Panc1 (cell line): ENCODE data around the gene EML6. TPM values are rescaled to one million over a fixed set of nuclear protein-coding genes. Genes with fewer than 3 reads are reported as not detected.
A peak's percentile ranks its signal among the peaks of the same experiment; 100 is the strongest.

Source experiments
- ATAC-seq: fragments of 200-7000 bp; cut with Tn5 transposase; 2 replicates; pipeline ENCODE4 v1.9.1; 2020; ENCODE audit warnings: mild to moderate bottlenecking, moderate library complexity
- BruUV-seq: library from RNA; stranded (reverse); fragments of 400-500 nt; replicated peaks from 2 replicates; lab custom pipeline; 2021; lab: Mats Ljungman, UMichigan
- CTCF ChIA-PET: fragments of 300-600 bp; sonication (Branson Sonifier 250); formaldehyde crosslinking; loops from one replicate; lab custom pipeline; 2022; ENCODE audit warnings: antibody characterized with exemption; lab: Charles Lee
- POLR2A ChIA-PET: fragments of 300-600 bp; sonication (Branson Sonifier 250); formaldehyde crosslinking; loops from one replicate; lab custom pipeline; 2022; ENCODE audit warnings: antibody characterized with exemption; lab: Charles Lee
- DNase-seq: peaks from one replicate; pipeline ENCODE4 v3.0.0-alpha.2; 2010; ENCODE audit warnings: low read depth, low spot score
- H3K27ac ChIP-seq: 2 replicates; pipeline ENCODE4 v1.5.1; 2011; ENCODE audit warnings: mild to moderate bottlenecking, low read length, inconsistent platforms
- H3K27me3 ChIP-seq: fragments of 200-500 bp; sonication (Bioruptor generic); 2 replicates; pipeline ENCODE4 v1.6.0; 2014; ENCODE audit warnings: low read length, inconsistent platforms; ENCODE audit not compliant: control insufficient read depth, insufficient read depth
- H3K36me3 ChIP-seq: fragments of 200-500 bp; sonication (Bioruptor generic); 2 replicates; pipeline ENCODE4 v1.5.1; 2014; ENCODE audit warnings: inconsistent platforms, mild to moderate bottlenecking, low read length, moderate library complexity; ENCODE audit not compliant: control insufficient read depth, insufficient read depth
- H3K4me1 ChIP-seq: 2 replicates; pipeline ENCODE4 v1.5.1; 2011; ENCODE audit warnings: inconsistent platforms, mild to moderate bottlenecking, low read length, moderate library complexity; ENCODE audit not compliant: control insufficient read depth, insufficient read depth
- H3K4me3 ChIP-seq, 2 experiments: 2 replicates each; pipeline ENCODE4 v1.5.1; 2011 to 2012; ENCODE audit warnings: low read depth in 2 of 2, low read length in 2 of 2, mild to moderate bottlenecking in 2 of 2, inconsistent platforms in 1 of 2, moderate library complexity in 1 of 2
- H3K9me3 ChIP-seq: fragments of 200-500 bp; sonication (Bioruptor generic); 2 replicates; pipeline ENCODE4 v1.5.1; 2014; ENCODE audit warnings: low read depth, mild to moderate bottlenecking, inconsistent platforms, low read length, moderate library complexity; ENCODE audit not compliant: control insufficient read depth, insufficient read depth
- POLR2AphosphoS5 ChIP-seq: IDR thresholded peaks from 2 replicates; pipeline ENCODE4 v1.6.1; 2012; ENCODE audit warnings: mild to moderate bottlenecking, low read depth, low read length, moderate library complexity
- REST ChIP-seq, 2 experiments: IDR thresholded peaks; 2 replicates each; pipeline ENCODE4 v1.6.1; 2011 to 2012; ENCODE audit warnings: low read depth in 2 of 2, control low read depth in 1 of 2, low read length in 1 of 2, mild to moderate bottlenecking in 1 of 2, moderate library complexity in 1 of 2; ENCODE audit not compliant: insufficient read depth in 1 of 2
- SIN3A ChIP-seq: IDR thresholded peaks from 2 replicates; pipeline ENCODE4 v1.6.1; 2012; ENCODE audit warnings: low read depth, mild to moderate bottlenecking, low read length, moderate library complexity, borderline replicate concordance; ENCODE audit not compliant: insufficient read depth
- TCF7L2 ChIP-seq: IDR thresholded peaks from 2 replicates; pipeline ENCODE4 v1.6.1; 2011; ENCODE audit warnings: mild to moderate bottlenecking, low read depth, low read length, inconsistent platforms
- in situ Hi-C: cut with HindIII; loops from 2 replicates; pipeline ENCODE4 v1.10.0; 2016; ENCODE audit warnings: low sequenced_read_pairs, low pct_unique_long_range_greater_than_20kb
- intact Hi-C: fragments of 100-400 bp; cut with micrococcal nuclease; formaldehyde crosslinking; loops from one replicate; pipeline ENCODE4 v1.10.0; 2022; ENCODE audit not compliant: unreplicated experiment
- total RNA-seq: library from RNA; stranded (reverse); gene quantifications from one replicate; pipeline ENCODE4 v1.2.1, GENCODE V29; 2021; ENCODE audit not compliant: unreplicated experiment
- TF ChIP-seq, protein P1 (sequence below): fragments of 450-650 bp; IDR thresholded peaks from 2 replicates; pipeline ENCODE4 v1.5.1; 2017; ENCODE audit warnings: mild to moderate bottlenecking

EML6 gene
- total RNA-seq, 1 experiment from 2014 or later: 6.3 TPM

- Histone ChIP-seq H3K9me3 (peaks cover 10% of the 10 kb centered on the region; the same call in 1 of the 2 replicates), H3K27me3 (no peaks in the 10 kb centered on the region), H3K27ac (no peak overlapping the region), H3K4me3 (no peak overlapping the region), H3K36me3 (no peaks in the 10 kb centered on the region), H3K4me1 (no peaks in the 10 kb centered on the region)
- in situ Hi-C loops (no loop called here), intact Hi-C loops (no loop called here)
- TF ChIP-seq SIN3A: no peak
- BruUV-seq: no TSS peak
- CTCF ChIA-PET: interaction anchor here (0.9 kb wide), 1 partner anchor 11 kb away, joined by 4 read pairs; no protein-coding TSS in a partner anchor
- DNase-seq (no peak), ATAC-seq (peak; percentile 72; the same call in 1 of the 2 replicates)
- POLR2A ChIA-PET: no interaction called here
Measured at GRCh38 chr2:54772531-54772930, 49.1 kb downstream of the EML6 start.

DNA sequence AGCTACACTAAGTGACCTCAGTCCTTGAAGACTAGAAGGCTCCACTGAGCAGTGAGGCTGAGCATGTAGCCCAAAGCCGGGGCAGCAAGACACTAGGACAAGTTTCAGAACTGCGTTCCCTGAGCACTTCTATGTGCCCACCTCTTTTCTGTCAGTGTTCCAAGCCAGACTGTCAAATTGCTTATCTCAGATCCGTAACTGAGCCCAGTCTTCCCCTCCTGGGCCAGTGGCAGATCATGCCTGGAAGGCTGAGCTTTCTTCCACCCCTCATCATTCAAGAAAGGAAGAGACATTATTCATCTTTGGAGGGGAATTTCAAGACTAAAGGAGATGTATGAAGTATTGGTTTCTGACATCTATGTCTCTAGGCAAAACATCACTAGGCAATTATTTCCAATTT lies 49.8 kb downstream of the EML6 start:
- intact Hi-C loops: no loop called here
- no peak overlapping the region for H3K27ac ChIP-seq
- ChIA-PET CTCF (interaction anchor here (0.9 kb wide), 1 partner anchor 12 kb away, joined by 4 read pairs; no protein-coding TSS in a partner anchor), POLR2A (no interaction called here)
- in situ Hi-C loops: no loop called here
- H3K4me3 ChIP-seq: no peak overlapping the region
- no peak for ATAC-seq
- no peak for TF ChIP-seq TCF7L2
- DNase-seq: no peak
- H3K4me1 ChIP-seq: no peaks in the 10 kb centered on the region
- H3K36me3 ChIP-seq: no peaks in the 10 kb centered on the region
- BruUV-seq: no TSS peak
- H3K27me3 ChIP-seq: no peaks in the 10 kb centered on the region
- peaks cover 10% of the 10 kb centered on the region; the same call in 1 of the 2 replicates for H3K9me3 ChIP-seq

- DNase-seq: no peak
- intact Hi-C loops: no loop called here
- CTCF ChIA-PET: no interaction called here
Measured at GRCh38 chr2:54773838-54774237, 50.4 kb downstream of the EML6 start.

More at GRCh38 chr2:54773838-54774237, 50.4 kb downstream of the EML6 start:
- TF ChIP-seq REST (IDR thresholded peaks at IDR 0.05; ENCODE audit: insufficient read depth in 1 of 2, low read depth in 2 of 2, low read length in 1 of 2) (no peak), SIN3A (no peak), POLR2AphosphoS5 (no peak), TCF7L2 (no peak)
- TF ChIP-seq, protein P1, sequence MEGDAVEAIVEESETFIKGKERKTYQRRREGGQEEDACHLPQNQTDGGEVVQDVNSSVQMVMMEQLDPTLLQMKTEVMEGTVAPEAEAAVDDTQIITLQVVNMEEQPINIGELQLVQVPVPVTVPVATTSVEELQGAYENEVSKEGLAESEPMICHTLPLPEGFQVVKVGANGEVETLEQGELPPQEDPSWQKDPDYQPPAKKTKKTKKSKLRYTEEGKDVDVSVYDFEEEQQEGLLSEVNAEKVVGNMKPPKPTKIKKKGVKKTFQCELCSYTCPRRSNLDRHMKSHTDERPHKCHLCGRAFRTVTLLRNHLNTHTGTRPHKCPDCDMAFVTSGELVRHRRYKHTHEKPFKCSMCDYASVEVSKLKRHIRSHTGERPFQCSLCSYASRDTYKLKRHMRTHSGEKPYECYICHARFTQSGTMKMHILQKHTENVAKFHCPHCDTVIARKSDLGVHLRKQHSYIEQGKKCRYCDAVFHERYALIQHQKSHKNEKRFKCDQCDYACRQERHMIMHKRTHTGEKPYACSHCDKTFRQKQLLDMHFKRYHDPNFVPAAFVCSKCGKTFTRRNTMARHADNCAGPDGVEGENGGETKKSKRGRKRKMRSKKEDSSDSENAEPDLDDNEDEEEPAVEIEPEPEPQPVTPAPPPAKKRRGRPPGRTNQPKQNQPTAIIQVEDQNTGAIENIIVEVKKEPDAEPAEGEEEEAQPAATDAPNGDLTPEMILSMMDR: peak; percentile 43
- Histone ChIP-seq H3K9me3 (peaks cover 10% of the 10 kb centered on the region; the same call in 1 of the 2 replicates), H3K4me3 (no peak overlapping the region), H3K36me3 (no peaks in the 10 kb centered on the region), H3K4me1 (no peaks in the 10 kb centered on the region), H3K27ac (no peak overlapping the region), H3K27me3 (no peaks in the 10 kb centered on the region)
- in situ Hi-C loops: no loop called here
- ATAC-seq: no peak
- POLR2A ChIA-PET: no interaction called here
- BruUV-seq: no TSS peak
